Measurements from ENCODE around the gene PNPLA7.

Gene PNPLA7

DNA sequence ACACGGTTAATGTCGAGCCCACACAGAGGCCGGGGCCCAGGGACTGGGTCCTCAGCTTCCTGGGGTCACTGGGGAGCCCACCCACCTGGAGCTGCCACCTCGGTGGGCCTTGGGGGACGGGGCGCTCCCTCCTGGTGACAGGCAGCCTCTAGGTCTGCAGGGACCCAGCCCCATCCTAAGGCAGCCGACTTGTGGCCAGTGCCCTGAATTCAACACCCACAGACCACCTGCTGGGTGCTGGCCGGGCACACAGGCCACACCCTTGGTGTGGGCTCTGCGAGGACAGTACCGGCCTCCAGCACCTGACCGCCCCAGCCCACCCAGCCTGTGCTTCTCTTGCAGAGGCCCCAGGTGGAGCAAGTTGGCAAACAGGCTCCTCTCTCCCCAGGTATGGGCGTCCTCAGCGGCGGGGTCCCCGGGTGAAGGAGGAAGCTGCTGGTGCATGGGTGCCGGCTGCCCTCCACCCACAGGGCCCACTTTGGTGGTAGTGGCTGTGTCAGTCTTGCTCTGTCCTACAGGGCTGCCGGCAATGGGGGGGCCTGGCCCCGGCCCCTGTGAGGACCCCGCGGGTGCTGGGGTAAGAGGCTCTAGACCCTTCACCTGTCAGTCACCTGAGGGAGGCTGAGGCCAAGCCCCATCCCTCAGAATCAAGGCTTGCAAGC is 117.4 kb downstream of the PNPLA7 start:
- DNase-seq = no peak

DNA sequence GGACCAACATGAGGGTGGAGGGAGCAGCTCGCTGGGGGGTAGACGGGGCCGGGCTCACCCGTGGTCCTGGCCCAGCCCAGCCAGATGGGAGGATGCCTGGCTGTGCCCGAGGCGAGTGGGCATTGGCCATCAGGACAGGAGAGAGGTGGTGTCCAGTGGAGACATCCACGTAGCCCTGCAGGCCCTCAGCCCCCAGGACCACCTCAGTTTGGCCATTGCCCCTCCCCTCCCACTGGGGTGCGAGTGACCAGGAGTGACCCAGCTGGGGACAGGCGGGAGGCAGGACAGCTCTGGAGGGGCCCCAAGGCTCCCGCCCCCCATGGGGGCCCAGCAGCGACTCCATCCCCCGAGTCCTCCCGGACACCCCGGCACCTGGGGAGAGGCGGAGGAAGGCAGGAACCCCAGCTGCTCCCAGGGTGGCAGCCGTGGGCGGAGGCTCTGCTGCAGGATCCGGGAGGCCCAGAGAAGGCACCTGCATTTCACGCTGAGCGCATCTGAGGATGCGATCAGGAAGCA is 118.7 kb downstream of the PNPLA7 start:
- no peak for DNase-seq

DNA sequence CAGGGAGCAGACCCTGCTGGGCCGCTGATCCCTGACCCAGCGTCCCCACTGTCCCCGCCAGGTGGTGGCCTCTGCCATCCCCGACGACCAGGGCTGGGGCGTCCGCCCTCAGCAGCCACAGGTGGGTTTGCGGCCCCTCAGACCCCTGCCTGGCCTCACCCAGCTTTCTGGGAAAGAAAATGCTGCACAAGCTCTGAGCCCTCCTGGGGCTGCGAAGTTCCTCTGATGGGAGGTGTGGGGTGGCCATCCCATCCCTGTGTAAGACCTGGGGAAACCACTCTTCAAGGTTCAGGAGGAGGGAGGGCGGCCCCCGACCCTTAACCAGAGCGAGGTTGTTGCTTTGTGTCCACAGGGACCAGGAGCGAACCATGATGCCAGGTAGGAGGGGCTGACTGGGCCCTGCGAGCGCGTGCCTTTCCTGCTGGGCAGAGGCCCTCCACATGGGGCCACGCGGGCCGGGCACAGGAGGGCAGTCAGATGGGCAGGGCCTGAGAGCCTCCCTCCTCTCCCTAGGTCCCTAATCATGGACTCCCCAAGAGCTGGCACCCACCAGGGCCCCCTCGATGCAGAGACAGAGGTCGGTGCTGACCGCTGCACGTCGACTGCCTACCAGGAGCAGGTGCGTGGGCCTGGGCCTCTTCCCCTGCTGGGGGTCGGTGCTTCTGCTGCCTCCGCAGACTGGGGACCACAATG is 119.3 kb downstream of the PNPLA7 start:
- DNase-seq = no peak

DNA sequence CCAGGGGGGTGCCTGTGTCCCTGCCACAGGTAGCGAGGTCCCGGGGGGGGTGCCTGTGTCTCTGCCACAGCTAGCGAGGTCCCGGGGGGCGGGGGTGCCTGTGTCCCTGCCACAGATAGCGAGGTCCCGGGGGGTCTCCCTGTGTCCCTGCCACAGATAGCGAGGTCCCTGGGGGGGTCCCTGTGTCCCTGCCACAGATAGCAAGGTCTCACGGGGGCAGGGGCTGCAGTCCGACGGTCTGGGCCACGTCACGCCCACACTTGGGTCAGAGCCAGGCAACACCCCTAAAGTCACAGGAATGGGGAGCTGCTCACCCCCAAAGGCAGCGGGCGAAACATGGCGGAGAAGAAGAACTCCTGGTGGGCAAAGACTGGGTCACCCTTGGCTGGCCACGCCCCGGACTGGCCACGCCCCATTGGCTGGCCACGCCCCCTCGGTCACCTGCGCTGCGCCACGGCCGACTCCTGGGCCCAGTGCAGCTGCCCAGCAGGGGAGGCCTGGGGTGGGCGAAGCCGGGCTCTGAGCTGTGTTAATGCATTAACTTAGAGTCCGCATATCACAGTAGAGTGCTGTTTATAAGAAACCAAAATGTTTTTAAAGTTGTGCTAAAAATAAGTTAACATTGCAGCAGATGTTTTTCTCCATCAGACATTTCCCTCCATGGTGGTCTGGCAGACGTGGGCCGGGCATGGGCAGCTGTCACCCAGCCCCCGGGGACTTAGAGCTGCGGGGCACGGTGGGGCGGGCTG is 120.1 kb downstream of the PNPLA7 start:
- no peak for DNase-seq

DNA sequence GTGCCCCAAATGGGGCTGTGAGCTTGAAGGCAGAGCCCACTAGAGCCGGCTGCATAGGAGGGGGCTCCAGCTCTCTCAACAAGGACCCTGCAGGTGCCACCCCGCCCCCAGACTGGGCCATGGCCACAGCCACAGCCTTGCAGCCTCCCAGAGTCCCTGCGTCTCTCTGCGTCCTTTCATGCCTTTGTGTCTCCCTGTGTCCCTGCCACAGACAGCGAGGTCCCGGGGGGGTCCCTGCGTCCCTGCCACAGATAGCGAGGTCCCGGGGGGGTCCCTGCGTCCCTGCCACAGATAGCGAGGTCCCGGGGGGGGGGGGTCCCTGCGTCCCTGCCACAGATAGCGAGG is 120.7 kb downstream of the PNPLA7 start:
- no peak for DNase-seq

DNA sequence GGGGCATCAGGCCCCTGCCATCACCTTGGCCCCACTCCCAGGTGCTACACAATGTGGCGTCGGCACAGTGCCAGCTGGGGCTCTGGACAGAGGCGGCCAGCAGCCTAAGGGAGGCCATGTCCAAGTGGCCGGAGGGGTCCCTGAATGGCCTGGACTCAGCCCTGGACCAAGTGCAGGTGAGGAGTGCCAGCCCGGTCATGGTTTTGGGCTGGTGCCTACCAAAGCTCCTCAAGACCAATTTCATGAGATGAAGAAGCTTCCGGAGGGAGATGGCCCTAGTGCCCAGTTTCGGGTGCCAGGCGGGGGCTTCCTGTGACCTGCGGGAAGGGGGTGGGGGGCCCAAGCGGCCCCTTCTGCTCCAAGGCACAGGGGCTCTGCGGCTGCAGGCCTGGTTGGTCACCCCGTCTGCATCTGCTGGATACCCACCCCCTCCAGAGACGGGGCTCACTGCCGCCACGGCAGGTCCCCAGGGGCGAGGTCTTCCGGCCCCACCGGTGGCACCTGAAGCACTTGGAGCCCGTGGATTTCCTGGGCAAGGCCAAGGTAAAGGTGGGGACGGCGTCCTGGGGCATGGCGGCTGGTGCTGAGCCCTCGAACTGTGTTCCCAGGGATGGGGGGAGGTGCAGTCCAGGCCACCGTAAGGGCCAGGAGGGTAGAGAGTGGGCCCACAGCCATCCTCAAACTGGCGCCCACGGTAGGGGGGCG is 121.2 kb downstream of the PNPLA7 start:
- no peak for DNase-seq

DNA sequence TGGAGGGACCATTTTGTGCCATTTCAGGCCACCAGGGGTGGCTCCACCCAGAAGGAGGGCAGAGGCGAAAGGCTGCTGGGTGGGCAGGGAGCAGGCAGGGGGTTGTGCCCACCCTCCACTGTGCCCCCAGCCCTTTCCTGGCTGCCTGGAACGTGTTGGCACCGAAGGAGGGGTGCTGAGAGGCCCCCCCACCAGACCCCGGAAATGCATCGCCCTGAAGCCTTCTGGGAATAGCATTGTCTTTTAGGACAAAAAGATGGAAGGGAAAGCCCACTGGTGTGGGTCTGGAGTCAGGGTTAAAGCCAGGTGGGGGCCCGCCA is 121.9 kb downstream of the PNPLA7 start:
- DNase-seq = no peak

DNA sequence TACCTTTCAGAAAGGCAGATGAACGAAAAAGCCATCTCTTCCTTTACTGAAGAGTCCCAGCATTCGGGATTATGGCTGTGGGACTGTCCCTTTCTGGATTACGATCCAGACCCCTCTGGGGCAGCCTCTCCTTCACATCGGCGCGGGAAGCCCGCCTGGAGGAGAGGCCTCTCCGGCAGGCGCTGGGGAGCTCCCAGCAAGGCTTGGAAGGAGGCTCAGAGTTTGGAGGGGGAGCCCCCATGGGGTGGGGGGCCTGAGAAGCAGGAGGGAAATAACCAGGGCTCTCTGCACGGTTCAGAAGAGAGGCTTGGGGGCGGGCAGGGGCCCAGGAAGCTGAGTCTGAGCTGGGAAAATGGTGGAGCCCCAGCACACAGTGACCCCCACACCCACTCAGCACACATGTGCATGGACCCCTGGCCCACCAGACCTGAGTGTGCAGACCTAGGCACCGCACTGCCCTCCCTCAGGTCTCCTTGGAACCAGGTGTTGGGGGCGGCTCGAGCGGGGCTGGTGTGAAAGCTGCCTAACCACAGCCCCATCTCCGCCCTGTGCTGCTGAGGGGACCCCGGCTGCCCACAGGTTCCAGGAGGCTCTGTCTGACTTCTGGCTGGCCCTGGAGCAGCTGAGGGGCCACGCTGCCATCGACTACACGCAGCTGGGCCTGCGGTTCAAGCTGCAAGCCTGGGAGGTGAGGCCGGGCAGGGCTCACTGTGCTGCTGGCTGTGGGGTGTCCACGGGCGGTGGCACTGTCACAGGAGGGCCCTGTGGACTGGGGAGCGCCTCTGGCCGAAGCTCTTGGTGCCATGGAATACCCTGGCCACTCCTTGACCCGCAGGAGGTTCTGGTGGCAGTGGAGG is 122.5 kb downstream of the PNPLA7 start:
- DNase-seq = no peak

DNA sequence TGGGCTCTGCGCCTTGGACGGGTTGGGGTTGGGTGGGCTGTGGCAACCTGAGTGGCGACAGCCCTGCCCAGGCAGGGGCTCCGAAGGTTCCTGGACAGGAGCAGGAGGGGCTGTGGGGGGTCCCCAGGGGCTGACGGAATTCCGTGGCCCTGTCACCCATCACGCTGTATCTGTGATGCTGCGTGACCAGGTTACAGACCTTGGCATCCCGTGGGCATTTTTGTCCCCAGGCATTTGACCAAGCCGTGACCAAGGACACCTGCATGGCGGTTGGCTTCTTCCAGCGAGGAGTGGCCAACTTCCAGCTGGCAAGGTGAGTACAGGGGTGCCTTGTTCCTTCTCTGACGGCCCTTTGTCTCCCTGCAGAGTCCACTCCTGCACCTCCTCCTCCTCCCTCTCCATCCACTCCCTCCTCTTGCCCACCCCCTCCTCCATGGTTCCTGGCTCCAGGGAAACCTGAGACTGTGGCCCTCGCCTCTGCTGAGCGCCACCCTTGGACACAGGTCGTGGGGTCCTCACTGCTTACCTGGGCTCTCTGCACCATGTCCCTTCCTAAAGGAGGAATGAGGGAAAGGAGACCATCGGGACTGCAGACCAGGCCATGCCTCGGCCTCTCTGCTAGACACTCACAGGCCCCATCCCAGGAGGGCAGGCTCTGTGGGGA is 124.1 kb downstream of the PNPLA7 start:
- DNase-seq = no peak

DNA sequence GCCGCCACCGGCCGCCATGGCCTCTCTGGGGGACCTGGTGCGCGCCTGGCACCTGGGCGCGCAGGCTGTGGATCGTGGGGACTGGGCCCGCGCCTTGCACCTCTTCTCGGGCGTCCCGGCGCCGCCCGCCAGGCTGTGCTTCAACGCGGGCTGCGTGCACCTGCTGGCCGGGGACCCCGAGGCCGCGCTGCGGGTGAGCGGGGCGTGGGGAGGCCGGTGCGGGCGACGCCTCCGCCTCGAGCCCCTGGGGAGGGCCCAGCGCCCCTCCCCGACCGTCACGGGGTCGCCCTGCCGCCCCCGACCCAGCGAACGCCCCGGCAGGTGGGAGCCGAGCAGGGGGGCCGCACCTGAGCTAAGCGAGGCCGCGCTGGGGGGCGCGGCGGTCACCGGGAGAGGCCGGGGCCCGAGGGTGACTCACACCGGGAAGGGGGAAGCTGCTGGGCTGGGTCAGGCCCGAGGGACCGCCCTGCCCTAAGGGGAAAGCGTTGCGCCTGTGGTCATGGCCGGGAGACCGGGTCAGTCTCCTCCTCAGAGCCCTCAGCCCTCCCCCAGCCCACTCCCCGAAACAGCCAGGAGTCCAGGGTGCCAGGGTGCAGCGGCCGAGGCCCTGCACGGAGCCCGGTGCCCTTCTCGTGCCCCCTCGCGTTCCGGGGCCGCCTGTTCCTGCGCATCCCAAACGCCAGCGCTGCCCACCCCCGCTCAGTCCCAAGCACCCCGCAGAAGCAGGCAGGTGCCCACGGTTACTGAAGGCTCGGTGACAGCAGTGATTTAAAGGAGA is 126.5 kb downstream of the PNPLA7 start:
- no peak for DNase-seq

DNA sequence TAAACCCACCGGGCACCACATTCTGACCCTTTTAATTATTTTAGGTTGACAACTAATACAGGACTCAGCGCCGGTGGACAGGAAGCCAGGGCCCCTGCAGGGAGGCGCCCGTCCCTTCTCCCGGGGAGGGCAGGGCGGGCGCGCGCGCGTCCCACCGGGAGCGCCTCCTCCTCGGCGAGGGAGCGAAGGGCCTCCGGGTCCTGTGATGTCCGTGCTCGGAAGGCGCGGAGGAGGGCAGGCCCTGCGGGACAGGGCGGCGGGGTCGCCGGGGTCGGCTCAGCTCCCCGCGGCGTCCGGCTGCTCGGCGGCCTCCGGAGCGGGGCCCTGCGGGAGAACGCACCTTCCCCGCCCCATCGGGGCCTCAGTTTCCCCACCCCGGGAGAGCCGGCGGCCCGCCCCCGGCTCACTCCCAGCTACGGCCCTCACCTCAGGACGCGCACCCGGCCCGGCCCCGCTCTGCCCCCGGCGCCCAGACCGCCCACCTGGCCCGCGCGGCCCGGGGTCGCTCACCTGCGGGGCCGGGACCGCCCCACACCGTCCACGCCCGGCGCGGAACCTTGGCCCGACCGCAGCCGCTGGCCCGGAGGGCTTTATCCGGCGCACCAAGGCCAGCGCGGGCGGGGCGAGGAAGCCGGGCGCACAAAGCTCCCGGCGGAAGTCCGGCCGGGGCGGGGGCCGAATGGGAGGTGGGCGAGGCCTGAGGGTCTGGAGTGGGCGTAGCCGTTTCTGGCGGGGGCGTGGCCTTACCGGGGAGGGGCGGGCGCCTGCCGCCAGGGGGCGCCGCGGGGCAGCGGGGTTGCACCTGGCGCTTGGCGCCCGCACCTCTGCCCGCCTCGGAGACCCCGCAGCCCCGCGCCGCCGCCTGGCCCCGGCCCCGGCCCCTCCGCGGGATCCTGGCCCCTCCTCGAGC is 127.3 kb downstream of the PNPLA7 start, which contains the start of the genes EXD3 and NOXA1:
Gene EXD3, minus strand, starts transcription at position 559 of the 910 bp plus-strand sequence. CDS start 27,805 bp downstream, outside the sequence.
Gene NOXA1, plus strand, starts transcription at position 790 of the 910 bp plus-strand sequence. CDS start 137 bp downstream, outside the sequence.
- peak; percentile 90 for DNase-seq

DNA sequence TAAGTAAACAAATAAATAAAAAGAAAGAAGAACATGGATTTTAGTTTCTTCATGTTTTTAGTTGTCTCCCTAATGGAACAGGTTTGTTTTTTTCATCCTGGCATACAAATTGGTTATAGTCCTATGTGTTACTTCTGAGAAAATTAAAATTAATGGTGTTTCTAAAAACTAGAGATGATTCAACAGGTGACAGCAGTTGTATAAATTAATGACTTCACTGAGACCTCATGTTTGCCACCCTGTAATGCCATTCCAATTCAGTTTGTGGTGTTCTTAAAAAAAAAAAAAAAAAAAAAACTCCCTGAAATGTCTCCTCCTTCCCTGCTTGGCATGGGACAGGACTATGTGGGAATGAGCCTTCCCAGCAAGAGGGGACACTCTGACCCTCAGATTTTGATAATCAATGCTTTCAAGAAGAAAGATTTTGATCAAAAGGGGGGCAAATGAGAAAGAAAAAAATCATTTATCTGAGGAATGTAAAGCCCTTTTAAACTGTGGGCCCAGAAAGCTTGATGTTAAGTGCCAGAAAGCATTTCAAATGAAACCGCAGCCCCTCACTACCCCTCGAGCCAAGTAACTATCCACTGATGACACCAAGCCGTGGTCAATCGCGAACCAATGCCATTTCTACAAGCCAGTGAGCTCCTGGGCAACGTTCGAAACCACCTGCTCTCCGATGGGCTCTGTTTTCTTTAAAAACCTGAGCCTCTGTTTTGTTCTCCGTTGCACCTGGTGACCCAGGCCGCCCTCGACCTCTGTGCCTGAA is 128.2 kb downstream of the PNPLA7 start:
- DNase-seq = no peak

DNA sequence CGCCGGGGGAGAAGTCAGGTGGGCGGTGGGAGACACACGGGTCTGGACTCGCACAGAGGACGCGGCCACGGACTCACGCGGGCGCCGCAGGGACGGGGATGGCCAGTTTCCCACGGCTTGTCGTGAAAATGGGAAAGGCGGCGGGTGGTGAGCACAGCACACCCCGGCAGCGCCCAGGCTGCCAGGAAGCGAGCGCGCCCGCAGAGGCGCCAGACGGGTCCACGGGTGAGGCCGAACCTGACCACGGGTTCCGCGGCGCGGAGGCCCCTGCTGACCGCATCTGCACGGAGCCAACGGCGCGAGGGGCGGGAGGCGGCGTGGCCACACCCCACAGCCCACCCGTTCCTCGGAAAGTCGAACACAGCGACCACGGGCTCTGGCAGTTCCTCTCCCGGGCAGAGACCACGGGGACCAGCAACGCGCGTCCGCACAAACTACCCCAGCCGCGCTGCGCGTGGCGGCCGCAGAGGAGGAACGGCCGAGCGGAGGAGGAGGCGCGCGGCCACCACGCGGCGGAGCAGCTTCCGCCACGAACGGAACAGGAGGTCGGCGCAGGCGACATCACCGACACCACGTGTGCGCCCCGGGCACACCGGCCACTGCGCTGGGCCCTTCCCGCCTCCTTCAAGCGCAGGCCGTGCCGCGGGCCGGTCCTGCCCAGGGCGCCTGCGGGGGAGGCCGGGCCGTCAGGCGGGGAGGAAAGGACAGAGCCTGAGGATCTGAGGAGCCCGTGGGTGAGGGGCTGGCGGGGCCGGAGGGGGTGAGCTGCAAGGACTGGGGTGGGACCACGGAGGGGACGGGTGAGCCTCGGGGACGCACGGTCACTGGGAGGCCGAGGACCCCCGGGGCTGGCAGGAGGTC is 132.8 kb downstream of the PNPLA7 start:
- no peak for DNase-seq

DNA sequence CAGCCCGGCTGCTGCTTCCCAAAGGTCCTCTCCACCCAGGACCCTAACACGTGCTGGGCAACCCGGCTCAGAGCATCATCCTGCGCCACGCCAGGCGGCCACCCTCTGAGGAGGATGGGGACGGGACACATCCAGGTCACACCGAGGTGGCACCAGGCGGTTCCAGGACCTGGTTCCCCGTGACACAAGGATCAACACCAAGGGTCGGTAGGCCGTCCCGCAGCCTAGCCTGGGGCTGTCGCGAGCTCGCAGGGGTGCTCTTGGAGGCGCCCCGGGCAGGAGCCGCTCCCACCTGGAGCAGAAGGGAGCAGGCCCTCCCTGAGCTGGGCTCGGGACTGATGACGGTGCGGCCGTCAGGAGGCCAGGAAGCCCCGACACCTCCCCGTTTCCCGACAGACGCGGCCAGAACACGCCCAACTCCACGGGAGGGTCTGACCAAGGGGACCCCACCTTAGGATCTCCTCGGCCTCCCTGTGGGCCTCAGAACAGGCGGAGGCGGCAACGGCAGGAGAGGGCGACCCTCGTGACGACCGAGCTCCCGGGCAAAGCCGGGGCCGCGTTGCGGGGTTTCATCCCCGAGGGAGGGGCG is 133.5 kb downstream of the PNPLA7 start:
- no peak for DNase-seq

DNA sequence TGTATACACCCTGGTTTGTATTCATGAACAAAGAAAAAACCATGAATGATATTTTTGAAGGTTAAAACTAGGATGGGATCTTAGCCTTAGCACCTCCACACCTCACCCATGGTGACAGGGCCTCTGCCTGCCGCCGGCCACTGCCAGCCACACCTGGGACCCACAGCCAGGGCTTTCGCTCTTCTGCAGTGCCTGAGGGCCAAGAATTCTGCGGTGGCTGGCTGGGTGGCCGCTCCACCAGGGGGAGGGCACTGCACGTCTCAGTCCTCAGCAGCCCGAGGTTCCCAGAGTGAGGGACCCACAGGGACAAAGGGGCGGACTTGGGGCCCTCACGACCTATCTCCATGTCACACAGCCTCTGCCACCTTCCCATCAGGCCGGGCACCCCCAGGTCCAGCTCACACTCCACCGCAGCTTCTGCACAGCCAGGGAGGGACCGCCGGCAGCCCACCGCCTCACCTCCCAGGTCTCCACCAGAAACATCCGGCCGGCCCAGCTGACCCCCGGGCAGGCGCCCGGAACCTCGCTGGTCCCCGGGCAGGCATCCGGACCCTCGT is 134.1 kb downstream of the PNPLA7 start:
- DNase-seq = no peak

DNA sequence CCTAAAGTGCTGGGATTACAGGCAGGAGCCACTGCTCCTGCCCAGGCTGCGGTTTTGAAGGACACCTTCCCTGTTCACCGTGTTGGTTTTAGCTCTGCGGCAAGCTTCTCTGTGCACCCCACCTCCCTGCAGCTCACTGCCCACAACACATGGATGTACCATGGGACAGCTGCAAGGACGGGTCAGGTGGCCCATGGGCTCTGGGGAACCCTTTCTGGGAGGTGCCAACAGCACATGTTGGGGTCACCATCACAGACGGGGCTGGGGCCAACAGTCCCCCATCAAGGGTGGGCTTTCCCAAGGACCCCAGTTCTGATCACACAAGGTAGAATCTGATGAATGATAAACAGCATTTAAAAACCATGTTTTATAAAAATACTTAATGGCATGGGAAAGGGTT is 134.8 kb downstream of the PNPLA7 start:
- DNase-seq = no peak

DNA sequence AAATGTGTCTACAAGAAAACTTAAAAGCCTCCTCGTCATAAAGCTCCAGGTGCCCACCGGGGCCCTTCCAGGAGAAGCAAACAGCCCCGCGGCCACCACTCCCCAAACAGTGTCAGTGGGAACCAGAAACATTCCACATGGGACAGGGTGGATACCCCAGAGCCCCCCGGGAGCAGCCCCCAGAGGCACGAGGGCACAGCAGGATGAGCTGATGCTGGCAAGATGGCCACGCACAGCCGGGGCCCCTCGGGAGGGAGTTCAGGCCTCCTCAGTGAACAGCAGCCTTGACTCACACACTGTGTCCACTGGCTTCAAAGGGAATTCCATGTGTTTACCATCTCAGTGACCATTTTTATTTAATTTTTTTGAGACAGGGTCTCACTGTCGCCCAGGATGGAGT is 137.8 kb downstream of the PNPLA7 start:
- no peak for DNase-seq

All from GDM1 (cell line).